IMR-90 (cell line): ENCODE results near the gene TSPAN3. TPM values are rescaled to one million over a fixed set of nuclear protein-coding genes. Genes with fewer than 3 reads are reported as not detected.

Experiments
- ATAC-seq: fragments of 200-7000 bp; cut with Tn5 transposase; 2 replicates; pipeline ENCODE4 v1.9.1; 2020; ENCODE audit warnings: low read depth, mild to moderate bottlenecking, moderate library complexity
- BruUV-seq: library from RNA; stranded (reverse); fragments of 400-500 nt; replicated peaks from 2 replicates; lab custom pipeline; 2021; lab: Mats Ljungman, UMichigan
- CTCF ChIA-PET: fragments of 300-600 bp; formaldehyde crosslinking; extraction: SDS; loops from one replicate; lab custom pipeline; 2021; ENCODE audit warnings: antibody characterized with exemption; lab: Yijun Ruan, JAX
- POLR2A ChIA-PET: fragments of 300-600 bp; sonication (Branson Sonifier 250); formaldehyde crosslinking; loops from one replicate; lab custom pipeline; 2022; ENCODE audit warnings: antibody characterized with exemption; ENCODE audit not compliant: unreplicated experiment; lab: Charles Lee
- DNase-seq: peaks from one replicate; pipeline ENCODE4 v3.0.0; 2013
- H2AFZ ChIP-seq: replicated peaks from 2 replicates; pipeline ENCODE3; 2013; ENCODE audit warnings: low read length, mild to moderate bottlenecking; ENCODE audit not compliant: poor library complexity
- H2AK5ac ChIP-seq: 2 replicates; pipeline ENCODE4 v1.6.1; 2013; ENCODE audit warnings: low read depth, low read length, inconsistent platforms
- H2AK9ac ChIP-seq: replicated peaks from 2 replicates; pipeline ENCODE3; 2013; ENCODE audit warnings: mild to moderate bottlenecking, low read depth, low read length, moderate library complexity; ENCODE audit not compliant: poor library complexity
- H2BK120ac ChIP-seq: 2 replicates; pipeline ENCODE4 v1.6.1; 2013; ENCODE audit warnings: low read depth, low read length, inconsistent platforms
- H2BK15ac ChIP-seq: 3 replicates; pipeline ENCODE4 v1.6.1; 2013; ENCODE audit warnings: low read depth, low read length, inconsistent platforms
- H2BK20ac ChIP-seq: 2 replicates; pipeline ENCODE4 v1.6.1; 2013; ENCODE audit warnings: low read depth, mild to moderate bottlenecking, inconsistent platforms, low read length, moderate library complexity
- H2BK5ac ChIP-seq: 2 replicates; pipeline ENCODE4 v1.6.1; 2013; ENCODE audit warnings: mild to moderate bottlenecking, low read depth, low read length, inconsistent platforms; ENCODE audit not compliant: poor library complexity, severe bottlenecking
- H3K14ac ChIP-seq: replicated peaks from 2 replicates; pipeline ENCODE4 v1.6.1; 2013; ENCODE audit warnings: low read depth, low read length, inconsistent platforms
- H3K18ac ChIP-seq: 2 replicates; pipeline ENCODE4 v1.6.1; 2013; ENCODE audit warnings: low read depth, low read length, control low read depth
- H3K23ac ChIP-seq: 2 replicates; pipeline ENCODE4 v1.6.1; 2013; ENCODE audit warnings: low read depth, low read length, inconsistent platforms
- H3K27ac ChIP-seq: 2 replicates; pipeline ENCODE4 v1.5.1; 2013; ENCODE audit warnings: mild to moderate bottlenecking, control low read depth, low read length; ENCODE audit not compliant: insufficient read depth
- H3K27me3 ChIP-seq: 2 replicates; pipeline ENCODE4 v1.6.1; 2013; ENCODE audit warnings: low read length; ENCODE audit not compliant: control insufficient read depth, insufficient read depth
- H3K36me3 ChIP-seq: 2 replicates; pipeline ENCODE4 v1.6.1; 2013; ENCODE audit warnings: low read length, mixed read lengths; ENCODE audit not compliant: control insufficient read depth, insufficient read depth
- H3K4ac ChIP-seq: 2 replicates; pipeline ENCODE4 v1.6.1; 2013; ENCODE audit warnings: low read depth, low read length, inconsistent platforms
- H3K4me1 ChIP-seq: 2 replicates; pipeline ENCODE4 v1.6.1; 2013; ENCODE audit warnings: low read length, mixed read lengths; ENCODE audit not compliant: control insufficient read depth, insufficient read depth
- H3K4me2 ChIP-seq: 2 replicates; pipeline ENCODE4 v1.6.1; 2013; ENCODE audit warnings: low read depth, mild to moderate bottlenecking, control low read depth, low read length, moderate library complexity
- H3K4me3 ChIP-seq: 2 replicates; pipeline ENCODE4 v1.5.1; 2013; ENCODE audit warnings: low read depth, mild to moderate bottlenecking, control low read depth, low read length, moderate library complexity; ENCODE audit not compliant: insufficient read depth
- H3K56ac ChIP-seq: 2 replicates; pipeline ENCODE4 v1.6.1; 2013; ENCODE audit warnings: low read length, inconsistent platforms; ENCODE audit not compliant: insufficient read depth; ENCODE audit errors: extremely low read depth
- H3K79me1 ChIP-seq, 2 experiments: 2 replicates each; pipeline ENCODE4 v1.6.1; 2013; ENCODE audit warnings: low read length in 2 of 2, inconsistent platforms in 1 of 2, low read depth in 1 of 2
- H3K9ac ChIP-seq: 2 replicates; pipeline ENCODE4 v1.6.1; 2013; ENCODE audit warnings: low read depth, low read length, control low read depth
- H3K9me1 ChIP-seq: 2 replicates; pipeline ENCODE4 v1.6.1; 2013; ENCODE audit warnings: low read length, inconsistent platforms; ENCODE audit not compliant: insufficient read depth
- H3K9me3 ChIP-seq: 2 replicates; pipeline ENCODE4 v1.6.1; 2013; ENCODE audit warnings: low read length; ENCODE audit not compliant: control insufficient read depth, insufficient read depth
- H4K20me1 ChIP-seq: 2 replicates; pipeline ENCODE4 v1.6.1; 2013; ENCODE audit warnings: low read length, inconsistent platforms; ENCODE audit not compliant: insufficient read depth
- H4K5ac ChIP-seq: 2 replicates; pipeline ENCODE4 v1.6.1; 2013; ENCODE audit warnings: mild to moderate bottlenecking, low read depth, low read length, control low read depth
- H4K8ac ChIP-seq, 2 experiments: 2 replicates each; pipeline ENCODE4 v1.6.1; 2013; ENCODE audit warnings: low read depth in 2 of 2, low read length in 2 of 2, control low read depth in 1 of 2, inconsistent platforms in 1 of 2
- H4K91ac ChIP-seq: 2 replicates; pipeline ENCODE4 v1.6.1; 2013; ENCODE audit warnings: low read depth, low read length, inconsistent platforms; ENCODE audit not compliant: insufficient read depth
- CEBPB ChIP-seq: IDR thresholded peaks from 2 replicates; pipeline ENCODE4 v1.6.1; 2012; ENCODE audit warnings: low read depth, low read length, improper control_type of control experiment
- CHD1 ChIP-seq: IDR thresholded peaks from 2 replicates; pipeline ENCODE4 v1.6.1; 2012; ENCODE audit warnings: low read depth, low read length, improper control_type of control experiment
- CTCF ChIP-seq: conservative IDR thresholded peaks from 2 replicates; pipeline ENCODE4 v1.5.1; 2012; ENCODE audit warnings: mild to moderate bottlenecking, low read depth, low read length, improper control_type of control experiment
- FOS ChIP-seq: fragments of 150-350 bp; IDR thresholded peaks from 2 replicates; pipeline ENCODE4 v1.6.1; 2016; ENCODE audit warnings: low read depth, low read length
- MAZ ChIP-seq: IDR thresholded peaks from 2 replicates; pipeline ENCODE4 v1.6.1; 2012; ENCODE audit warnings: low read depth, mild to moderate bottlenecking, low read length, improper control_type of control experiment, moderate library complexity, borderline replicate concordance
- NFE2L2 ChIP-seq: fragments of 150-350 bp; IDR thresholded peaks from 2 replicates; pipeline ENCODE4 v1.6.1; 2016; ENCODE audit warnings: low read depth, mild to moderate bottlenecking, low read length
- RCOR1 ChIP-seq: IDR thresholded peaks from 2 replicates; pipeline ENCODE4 v1.6.1; 2012; ENCODE audit warnings: mild to moderate bottlenecking, low read length, improper control_type of control experiment; ENCODE audit not compliant: insufficient replicate concordance
- RFX5 ChIP-seq: IDR thresholded peaks from 2 replicates; pipeline ENCODE4 v1.8.0; 2012; ENCODE audit warnings: low read depth, mild to moderate bottlenecking, low read length, moderate library complexity
- WGBS, 2 experiments: methylation state at CpG; one replicate each; pipeline versions ENCODE4 v1.1.5 to v1.1.7; 2013; ENCODE audit warnings: missing lambda C conversion rate in 2 of 2; ENCODE audit not compliant: insufficient read length in 1 of 2; ENCODE audit errors: extremely low coverage in 2 of 2; 5-methylcytosine and 5-hydroxymethylcytosine counted together
- dilution Hi-C: fragments of 300-500 bp; cut with HindIII; formaldehyde crosslinking; loops from one replicate; pipeline ENCODE4 v1.14.3; 2018; ENCODE audit warnings: low sequenced_read_pairs; ENCODE audit not compliant: unreplicated experiment
- in situ Hi-C: fragments of 300-500 bp; cut with MboI; formaldehyde crosslinking; loops from 3 replicates; pipeline ENCODE4 v1.14.3; 2019; ENCODE audit warnings: low sequenced_read_pairs, inconsistent platforms, mixed read lengths
- intact Hi-C: fragments of 100-400 bp; cut with micrococcal nuclease; formaldehyde crosslinking; loops from 2 replicates; pipeline ENCODE4 v1.10.0; 2022
- polyA plus RNA-seq, 3 experiments: library from polyadenylated mRNA; depleted of rRNA; stranded (reverse); fragments of >200 nt; gene quantifications; 2 replicates each; pipeline ENCODE4 v1.2.3, GENCODE V29; 2012; ENCODE audit warnings: low replicate concordance in 1 of 3
- total RNA-seq: library from RNA; depleted of rRNA; stranded (reverse); fragments of >200 nt; gene quantifications from 2 replicates; pipeline ENCODE4 v1.2.3, GENCODE V29; 2012

TSPAN3 gene
- total and polyA plus RNA-seq, 2 of the 4 experiments (the other 2 are of a cell fraction) = 270 to 295 TPM

GRCh38 chr15:76996526-76997401 is 74.1 kb downstream of the TSPAN3 start:
- dilution Hi-C loops = no loop called here
- H3K4me2 ChIP-seq = no peak overlapping the region
- no peak overlapping the region for H3K14ac ChIP-seq
- H2BK5ac ChIP-seq = no peak overlapping the region
- H3K27ac ChIP-seq = no peak overlapping the region
- H4K8ac ChIP-seq = peak overlapping the region; percentile 41 to 83; a peak in 3 of 4 replicates
- peaks cover 10% of the 10 kb centered on the region; the same call in 1 of the 2 replicates for H3K27me3 ChIP-seq
- intact Hi-C loops = no loop called here
- H3K23ac ChIP-seq = no peak overlapping the region
- peak; percentile 66 for ATAC-seq
- no peak overlapping the region for H3K4me3 ChIP-seq
- H2BK15ac ChIP-seq = no peak overlapping the region
- H3K9me1 ChIP-seq = 0 out of 2 replicates have a peak, but pooled peaks cover 3% of the 10 kb centered on the region
- H2BK20ac ChIP-seq = no peak overlapping the region
- no peaks in the 10 kb centered on the region for H3K36me3 ChIP-seq
- H3K56ac ChIP-seq = no peak overlapping the region
- DNase-seq = peak; percentile 27
- H3K4ac ChIP-seq = peak overlapping the region; percentile 41
- peak overlapping the region; percentile 63 for H2AK9ac ChIP-seq
- H2BK120ac ChIP-seq = no peak overlapping the region
- H2AFZ ChIP-seq = peak overlapping the region; percentile 85
- H4K5ac ChIP-seq = no peak overlapping the region; the same call in 1 of the 2 replicates
- H4K91ac ChIP-seq = peak overlapping the region; percentile 39; the same call in 1 of the 2 replicates
- WGBS, 2 experiments = 64% methylated on average over 2 of the region's 14 CpGs; no CpG with 5 or more reads in 1 of the 2 experiments
- H3K79me1 ChIP-seq = no peaks in the 10 kb centered on the region
- in situ Hi-C loops = no loop called here
- POLR2A ChIA-PET = no interaction called here
- CTCF ChIA-PET = interaction anchor here (1.1 kb wide), 1 partner anchor 101 kb away, joined by 3 read pairs; no protein-coding TSS in a partner anchor
- H3K4me1 ChIP-seq = peaks cover 8% of the 10 kb centered on the region
- H2AK5ac ChIP-seq = no peak overlapping the region
- TF ChIP-seq MAZ (no peak), FOS (peak; percentile 31; the same call in 1 of the 2 replicates), CHD1 (no peak), NFE2L2 (no peak), CTCF (no peak), CEBPB (no peak), RFX5 (no peak), RCOR1 (no peak)
- no peak overlapping the region; the same call in 1 of the 2 replicates for H3K18ac ChIP-seq
- no peaks in the 10 kb centered on the region for H3K9me3 ChIP-seq
- H3K9ac ChIP-seq = no peak overlapping the region
- no TSS peak for BruUV-seq
- no peaks in the 10 kb centered on the region for H4K20me1 ChIP-seq
